ENCODE data around the gene EIF4A3.

DNA sequence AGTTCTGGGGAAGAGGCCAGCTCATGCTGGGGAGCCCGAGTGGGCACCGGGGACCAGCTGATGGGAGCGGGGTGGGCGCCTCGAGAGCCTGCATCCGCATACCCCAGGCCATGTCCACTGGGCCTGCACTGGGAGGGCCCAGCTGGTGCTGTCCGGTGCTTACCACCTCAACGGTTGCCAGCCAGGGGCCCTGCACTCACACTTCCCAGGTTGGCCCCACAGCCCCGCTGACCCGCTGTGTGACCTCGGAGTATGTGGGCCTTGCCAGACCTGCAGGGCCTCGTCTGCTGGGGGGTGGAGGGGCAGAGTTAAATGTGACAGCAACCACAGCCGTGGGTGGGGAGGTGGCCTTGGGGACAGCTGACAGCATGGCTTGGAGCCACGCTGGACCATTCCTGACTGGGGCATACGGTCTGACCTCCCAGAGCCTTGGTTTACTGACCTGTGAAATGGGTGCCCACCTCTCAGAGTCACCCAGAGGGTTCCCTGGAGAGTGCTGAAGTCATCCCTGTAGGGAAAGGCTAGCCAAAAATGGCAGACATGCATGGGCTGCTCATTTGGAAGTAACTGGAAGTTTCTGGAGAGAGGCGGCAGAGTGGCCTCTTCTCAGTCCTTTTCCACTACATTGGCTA lies 51.0 kb downstream of the EIF4A3 start:
- TF ChIP-seq, protein P1, sequence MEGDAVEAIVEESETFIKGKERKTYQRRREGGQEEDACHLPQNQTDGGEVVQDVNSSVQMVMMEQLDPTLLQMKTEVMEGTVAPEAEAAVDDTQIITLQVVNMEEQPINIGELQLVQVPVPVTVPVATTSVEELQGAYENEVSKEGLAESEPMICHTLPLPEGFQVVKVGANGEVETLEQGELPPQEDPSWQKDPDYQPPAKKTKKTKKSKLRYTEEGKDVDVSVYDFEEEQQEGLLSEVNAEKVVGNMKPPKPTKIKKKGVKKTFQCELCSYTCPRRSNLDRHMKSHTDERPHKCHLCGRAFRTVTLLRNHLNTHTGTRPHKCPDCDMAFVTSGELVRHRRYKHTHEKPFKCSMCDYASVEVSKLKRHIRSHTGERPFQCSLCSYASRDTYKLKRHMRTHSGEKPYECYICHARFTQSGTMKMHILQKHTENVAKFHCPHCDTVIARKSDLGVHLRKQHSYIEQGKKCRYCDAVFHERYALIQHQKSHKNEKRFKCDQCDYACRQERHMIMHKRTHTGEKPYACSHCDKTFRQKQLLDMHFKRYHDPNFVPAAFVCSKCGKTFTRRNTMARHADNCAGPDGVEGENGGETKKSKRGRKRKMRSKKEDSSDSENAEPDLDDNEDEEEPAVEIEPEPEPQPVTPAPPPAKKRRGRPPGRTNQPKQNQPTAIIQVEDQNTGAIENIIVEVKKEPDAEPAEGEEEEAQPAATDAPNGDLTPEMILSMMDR (IDR thresholded peaks at IDR 0.05) = no peak
- TF ChIP-seq POLR2A (IDR thresholded peaks at IDR 0.05) (no peak), EP300 (IDR thresholded peaks at IDR 0.05) (no peak)

Measured in ovary (tissue), 3 donors.